Aorta (tissue), 4 donors: ENCODE measurements around the gene IQCE. TPM values are rescaled to one million over a fixed set of nuclear protein-coding genes. Genes with fewer than 3 reads are reported as not detected.

Experiments used
- microRNA-seq, 2 donors: library from miRNA; unstranded; fragments of <30 nt; microRNA quantifications; one replicate each; pipeline ENCODE4 v1.2.0, GENCODE V29; 2020
- polyA plus RNA-seq, 2 donors: library from polyadenylated mRNA; stranded (reverse); fragments of 200-250 nt; gene quantifications; one replicate each; pipeline ENCODE4 v1.2.3, GENCODE V29; 2013
- total RNA-seq, 2 donors: library from RNA; stranded (reverse); fragmentation: NEBNext Ultra II Directional; extraction: Animal tissue kit (Norgen Biotek cat#: 25700); gene quantifications; one replicate each; pipeline ENCODE4 v1.2.1, GENCODE V29; 2021
- donor health status: healthy with polysubstance abuse.
- donor health status: Bipolar disorder and iron deficiency.
- donor health status: DM: no; HTN: no; CAD: no.
- donor health status: DM: yes; HTN: yes; CAD: no.

The IQCE gene
- total and polyA plus RNA-seq, 4 donors, result 6.1 to 18.2 (median 11.2) TPM

Small RNA genes within 50 kb of the gene (microRNA-seq; reads per million reads assigned to microRNA genes)
- gene MIR4648, result 0 reads per million in 2 donors

Other genes starting within 250 kb of the IQCE start
- 10 to 100 TPM; 25.9 to 26.5 TPM for gene SNX8, start 244.5 kb upstream of the IQCE start, total RNA-seq
- gene SNX8, start 244.5 kb upstream of the IQCE start, polyA plus RNA-seq, result 10 to 100 TPM in 1 of 2 donors, 1 to 10 TPM in 1; 4.1 to 15.8 TPM
- gene EIF3B, start 204.2 kb upstream of the IQCE start, total RNA-seq, result 10 to 100 TPM; 84.7 to 95.2 TPM
- 10 to 100 TPM; 28.7 to 84.7 TPM for gene EIF3B, start 204.2 kb upstream of the IQCE start, polyA plus RNA-seq
- gene CHST12, start 155.4 kb upstream of the IQCE start, total RNA-seq, result 10 to 100 TPM; 19.6 to 31.8 TPM
- 10 to 100 TPM in 1 of 2 donors, 1 to 10 TPM in 1; 2.9 to 16.0 TPM for gene CHST12, start 155.4 kb upstream of the IQCE start, polyA plus RNA-seq
- gene GRIFIN, start 82.6 kb upstream of the IQCE start, total RNA-seq, result not detected
- gene GRIFIN, start 82.6 kb upstream of the IQCE start, polyA plus RNA-seq, result not detected
- gene LFNG, start 39.2 kb upstream of the IQCE start, total RNA-seq, result 10 to 100 TPM; 14.0 to 30.6 TPM
- gene LFNG, start 39.2 kb upstream of the IQCE start, polyA plus RNA-seq, result 1 to 10 TPM; 2.3 to 5.8 TPM
- 10 to 100 TPM; 14.8 to 24.3 TPM for gene BRAT1, start 3.5 kb upstream of the IQCE start, total RNA-seq
- gene BRAT1, start 3.5 kb upstream of the IQCE start, polyA plus RNA-seq, result 10 to 100 TPM; 11.8 to 63.9 TPM
- 10 to 100 TPM; 58.9 to 79.9 TPM for gene TTYH3, start 73.0 kb downstream of the IQCE start, total RNA-seq
- 10 to 100 TPM; 10.5 to 14.9 TPM for gene TTYH3, start 73.0 kb downstream of the IQCE start, polyA plus RNA-seq
- gene AMZ1, start 129.2 kb downstream of the IQCE start, total RNA-seq, result 1 to 10 TPM; 1.1 to 2.0 TPM
- under 1 TPM in 1 of 2 donors, not detected in 1; 0.13 TPM for gene AMZ1, start 129.2 kb downstream of the IQCE start, polyA plus RNA-seq